Astrocyte (in vitro differentiated cells and primary cell): Measurements from ENCODE around the gene KCNC2. TPM values are rescaled to one million over a fixed set of nuclear protein-coding genes. Genes with fewer than 3 reads are reported as not detected.

ENCODE experiments used
- DNase-seq: peaks from one replicate; pipeline ENCODE4 v3.0.0-alpha.2; 2010; ENCODE audit warnings: low read depth
- FAIRE-seq: peaks from 2 replicates; lab custom pipeline; 2011; peaks lifted over from hg19 to GRCh38; lab: Jason Lieb, UNC
- H2AFZ ChIP-seq: 2 replicates; pipeline ENCODE4 v1.6.0; 2012; ENCODE audit warnings: low read depth, low read length, inconsistent platforms
- H3K27ac ChIP-seq: 2 replicates; pipeline ENCODE4 v1.5.1; 2011; ENCODE audit warnings: low read depth, low read length, inconsistent platforms
- H3K27me3 ChIP-seq: 2 replicates; pipeline ENCODE4 v1.6.0; 2011; ENCODE audit warnings: low read length, inconsistent platforms; ENCODE audit not compliant: insufficient read depth
- H3K36me3 ChIP-seq: 2 replicates; pipeline ENCODE4 v1.5.1; 2011; ENCODE audit warnings: low read length, inconsistent platforms; ENCODE audit not compliant: insufficient read depth
- H3K4me1 ChIP-seq: 2 replicates; pipeline ENCODE4 v1.5.1; 2011; ENCODE audit warnings: low read length, inconsistent platforms; ENCODE audit not compliant: insufficient read depth
- H3K4me2 ChIP-seq: 2 replicates; pipeline ENCODE4 v1.6.0; 2012; ENCODE audit warnings: low read length, inconsistent platforms
- H3K4me3 ChIP-seq: 2 replicates; pipeline ENCODE4 v1.5.1; 2011; ENCODE audit warnings: low read depth, mild to moderate bottlenecking, low read length, inconsistent platforms; ENCODE audit not compliant: insufficient read depth
- H3K79me2 ChIP-seq: 2 replicates; pipeline ENCODE4 v1.6.0; 2012; ENCODE audit warnings: mild to moderate bottlenecking, low read length, inconsistent platforms; ENCODE audit not compliant: insufficient read depth
- H3K9ac ChIP-seq: 2 replicates; pipeline ENCODE4 v1.6.0; 2012; ENCODE audit warnings: mild to moderate bottlenecking, low read length, inconsistent platforms
- H3K9me3 ChIP-seq: 2 replicates; pipeline ENCODE4 v1.5.1; 2012; ENCODE audit warnings: low read depth, mild to moderate bottlenecking, low read length, inconsistent platforms; ENCODE audit not compliant: insufficient read depth
- H4K20me1 ChIP-seq: 2 replicates; pipeline ENCODE4 v1.6.0; 2012; ENCODE audit warnings: low read length, inconsistent platforms; ENCODE audit not compliant: insufficient read depth
- H3K27ac Mint-ChIP-seq: one replicate; pipeline ENCODE4 v1.8.0; 2021; ENCODE audit warnings: mild to moderate bottlenecking, mixed read lengths; ENCODE audit not compliant: unreplicated experiment
- H3K27me3 Mint-ChIP-seq: one replicate; pipeline ENCODE4 v1.8.0; 2021; ENCODE audit warnings: low read depth, mixed read lengths; ENCODE audit not compliant: unreplicated experiment
- H3K36me3 Mint-ChIP-seq: one replicate; pipeline ENCODE4 v1.8.0; 2021; ENCODE audit warnings: low read depth, mixed read lengths; ENCODE audit not compliant: unreplicated experiment
- H3K4me1 Mint-ChIP-seq: one replicate; pipeline ENCODE4 v1.8.0; 2021; ENCODE audit warnings: low read depth, mixed read lengths; ENCODE audit not compliant: unreplicated experiment
- H3K4me3 Mint-ChIP-seq: one replicate; pipeline ENCODE4 v1.8.0; 2021; ENCODE audit warnings: mild to moderate bottlenecking, moderate library complexity, mixed read lengths; ENCODE audit not compliant: unreplicated experiment
- H3K9me3 Mint-ChIP-seq: one replicate; pipeline ENCODE4 v1.8.0; 2021; ENCODE audit warnings: mild to moderate bottlenecking, mixed read lengths; ENCODE audit not compliant: unreplicated experiment
- EZH2 ChIP-seq: IDR thresholded peaks from 2 replicates; pipeline ENCODE4 v1.6.1; 2012; ENCODE audit warnings: mild to moderate bottlenecking, low read length, inconsistent platforms; ENCODE audit not compliant: insufficient read depth
- total RNA-seq: library from RNA; stranded (reverse); gene quantifications from 2 replicates; pipeline ENCODE4 v1.2.1, GENCODE V29; 2021
- TF ChIP-seq, protein P1 (sequence below): IDR thresholded peaks from 2 replicates; pipeline ENCODE4 v1.5.1; 2011; ENCODE audit warnings: low read depth, mild to moderate bottlenecking, inconsistent platforms, low read length, moderate library complexity; ENCODE audit not compliant: insufficient read depth

KCNC2 gene
- total RNA-seq, 1 donor from 2014 or later, result not detected

GRCh38 chr12:75000120-75000519, 209.5 kb downstream of the KCNC2 start:
- no peaks in the 10 kb centered on the region for H3K79me2 ChIP-seq
- Mint-ChIP-seq H3K36me3 (no peaks in the 10 kb centered on the region), H3K9me3 (peaks cover 2% of the 10 kb centered on the region), H3K4me3 (no peak overlapping the region), H3K27ac (no peak overlapping the region), H3K27me3 (no peaks in the 10 kb centered on the region), H3K4me1 (no peaks in the 10 kb centered on the region)
- FAIRE-seq (no peak), DNase-seq (no peak)
- H3K9ac ChIP-seq, result no peak overlapping the region
- H3K36me3 ChIP-seq, result no peaks in the 10 kb centered on the region
- H3K9me3 ChIP-seq, result no peaks in the 10 kb centered on the region
- H3K4me2 ChIP-seq, result no peak overlapping the region
- H3K27me3 ChIP-seq, result no peaks in the 10 kb centered on the region
- no peak overlapping the region for H3K4me3 ChIP-seq
- no peak overlapping the region for H3K27ac ChIP-seq
- TF ChIP-seq EZH2, result no peak
- TF ChIP-seq, protein P1, sequence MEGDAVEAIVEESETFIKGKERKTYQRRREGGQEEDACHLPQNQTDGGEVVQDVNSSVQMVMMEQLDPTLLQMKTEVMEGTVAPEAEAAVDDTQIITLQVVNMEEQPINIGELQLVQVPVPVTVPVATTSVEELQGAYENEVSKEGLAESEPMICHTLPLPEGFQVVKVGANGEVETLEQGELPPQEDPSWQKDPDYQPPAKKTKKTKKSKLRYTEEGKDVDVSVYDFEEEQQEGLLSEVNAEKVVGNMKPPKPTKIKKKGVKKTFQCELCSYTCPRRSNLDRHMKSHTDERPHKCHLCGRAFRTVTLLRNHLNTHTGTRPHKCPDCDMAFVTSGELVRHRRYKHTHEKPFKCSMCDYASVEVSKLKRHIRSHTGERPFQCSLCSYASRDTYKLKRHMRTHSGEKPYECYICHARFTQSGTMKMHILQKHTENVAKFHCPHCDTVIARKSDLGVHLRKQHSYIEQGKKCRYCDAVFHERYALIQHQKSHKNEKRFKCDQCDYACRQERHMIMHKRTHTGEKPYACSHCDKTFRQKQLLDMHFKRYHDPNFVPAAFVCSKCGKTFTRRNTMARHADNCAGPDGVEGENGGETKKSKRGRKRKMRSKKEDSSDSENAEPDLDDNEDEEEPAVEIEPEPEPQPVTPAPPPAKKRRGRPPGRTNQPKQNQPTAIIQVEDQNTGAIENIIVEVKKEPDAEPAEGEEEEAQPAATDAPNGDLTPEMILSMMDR, result no peak
- no peaks in the 10 kb centered on the region for H3K4me1 ChIP-seq
- no peaks in the 10 kb centered on the region for H4K20me1 ChIP-seq
- no peak overlapping the region for H2AFZ ChIP-seq

DNA sequence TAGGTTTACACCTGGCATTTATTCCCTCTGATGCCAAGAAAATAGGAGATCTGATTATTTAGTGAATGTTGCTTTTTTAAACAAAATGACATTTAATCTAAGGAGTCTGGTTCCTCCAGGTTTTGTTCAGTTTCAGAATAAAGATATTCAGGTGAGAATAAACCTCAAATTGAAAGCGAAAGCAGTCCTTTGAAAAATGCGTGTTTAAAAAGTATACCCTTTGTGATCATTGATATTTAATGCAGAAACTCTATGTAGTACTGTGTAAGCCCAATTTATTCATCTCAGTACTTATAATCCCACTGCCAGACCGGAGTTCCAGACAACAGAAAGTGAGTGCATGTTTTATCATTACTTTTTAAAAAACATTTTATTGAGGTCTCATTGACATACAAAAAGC, 210.2 kb downstream of the KCNC2 start:
- Histone ChIP-seq H3K9me3 (no peaks in the 10 kb centered on the region), H2AFZ (no peak overlapping the region), H3K27me3 (no peaks in the 10 kb centered on the region), H3K4me1 (no peaks in the 10 kb centered on the region), H3K27ac (no peak overlapping the region), H3K79me2 (no peaks in the 10 kb centered on the region), H4K20me1 (no peaks in the 10 kb centered on the region), H3K36me3 (no peaks in the 10 kb centered on the region), H3K4me3 (no peak overlapping the region), H3K9ac (no peak overlapping the region), H3K4me2 (no peak overlapping the region)
- H3K9me3 Mint-ChIP-seq, result peaks cover 2% of the 10 kb centered on the region
- TF ChIP-seq EZH2, result no peak
- TF ChIP-seq, protein P1, result no peak
- H3K4me1 Mint-ChIP-seq, result no peaks in the 10 kb centered on the region
- DNase-seq (no peak), FAIRE-seq (no peak)
- no peak overlapping the region for H3K4me3 Mint-ChIP-seq
- no peaks in the 10 kb centered on the region for H3K36me3 Mint-ChIP-seq
- H3K27me3 Mint-ChIP-seq, result no peaks in the 10 kb centered on the region
- H3K27ac Mint-ChIP-seq, result no peak overlapping the region

Other genes starting within 250 kb of the KCNC2 start
- gene CAPS2, start 120.5 kb upstream of the KCNC2 start, total RNA-seq, result 3.1 and 3.3 TPM in 2 replicates
- not detected in 2 replicates for gene GLIPR1L1, start 124.8 kb upstream of the KCNC2 start, total RNA-seq
- gene GLIPR1L2, start 181.2 kb upstream of the KCNC2 start, total RNA-seq, result 0.14 and 0.25 TPM in 2 replicates